Caki2 (cell line): ENCODE measurements around the gene NAA35. TPM values are rescaled to one million over a fixed set of nuclear protein-coding genes. Genes with fewer than 3 reads are reported as not detected.
"Not testable (repeated sequence)": the region's sequence is repeated elsewhere in the genome, so short reads cannot be mapped to it uniquely, and the experiment has no call there.

ENCODE experiments used
- DNase-seq: peaks from one replicate; pipeline ENCODE4 v3.0.0-alpha.2; 2015; ENCODE audit warnings: low read depth
- in situ Hi-C: cut with HindIII; loops from 2 replicates; pipeline ENCODE4 v1.10.0; 2016; ENCODE audit warnings: low sequenced_read_pairs, low pct_unique_long_range_greater_than_20kb, mixed read lengths
- total RNA-seq: library from RNA; depleted of rRNA; stranded (reverse); fragments of >200 nt; shearing (Covaris generic); gene quantifications from 2 replicates; pipeline ENCODE4 v1.2.3, GENCODE V29; 2014; ENCODE audit warnings: low replicate concordance; rRNA removed

The NAA35 gene
- 5.9 and 6.8 TPM in 2 replicates for total RNA-seq

GRCh38 chr9:85940832-85941621, at the start of gene NAA35:
Gene NAA35, plus strand, starts transcription at chr9:85941146. Its CDS starts 1,014 bp downstream, at chr9:85942160.
- peak; percentile 98 for DNase-seq
- in situ Hi-C loops = no loop called here

GRCh38 chr9:85892401-85892800, 48.5 kb upstream of the NAA35 start:
- in situ Hi-C loops = no loop called here
- DNase-seq = no peak

- DNase-seq = no peak
- in situ Hi-C loops = no loop called here
Observed at GRCh38 chr9:85895685-85896084, 45.3 kb upstream of the NAA35 start.

GRCh38 chr9:85897848-85898247, 43.1 kb upstream of the NAA35 start:
- DNase-seq = no peak
- in situ Hi-C loops = no loop called here

GRCh38 chr9:85898332-85898731, 42.6 kb upstream of the NAA35 start:
- DNase-seq = no peak
- in situ Hi-C loops = no loop called here

GRCh38 chr9:85899388-85899787, 41.6 kb upstream of the NAA35 start:
- in situ Hi-C loops = no loop called here

GRCh38 chr9:85900504-85901201, 40.3 kb upstream of the NAA35 start:
- in situ Hi-C loops = no loop called here

More at GRCh38 chr9:85899388-85899787, 41.6 kb upstream of the NAA35 start:
- no peak for DNase-seq

GRCh38 chr9:85904975-85905374, 36.0 kb upstream of the NAA35 start:
- in situ Hi-C loops = no loop called here
- no peak for DNase-seq

More at GRCh38 chr9:85900504-85901201, 40.3 kb upstream of the NAA35 start:
- peak; percentile 4 for DNase-seq

- in situ Hi-C loops = no loop called here
- no peak for DNase-seq
Observed at GRCh38 chr9:85905957-85906356, 35.0 kb upstream of the NAA35 start.

- no peak for DNase-seq
- in situ Hi-C loops = no loop called here
Observed at GRCh38 chr9:85909390-85909789, 31.6 kb upstream of the NAA35 start.

- no peak for DNase-seq
- in situ Hi-C loops = no loop called here
Observed at GRCh38 chr9:85914108-85914507, 26.8 kb upstream of the NAA35 start.

GRCh38 chr9:85917756-85918155, 23.2 kb upstream of the NAA35 start:
- DNase-seq = no peak
- in situ Hi-C loops = no loop called here

- in situ Hi-C loops = no loop called here
- DNase-seq = no peak
Observed at GRCh38 chr9:85925493-85925892, 15.5 kb upstream of the NAA35 start.

GRCh38 chr9:85927076-85927475, 13.9 kb upstream of the NAA35 start:
- DNase-seq = no peak
- in situ Hi-C loops = no loop called here

- in situ Hi-C loops = no loop called here
- no peak for DNase-seq
Observed at GRCh38 chr9:85931495-85931894, 9.5 kb upstream of the NAA35 start.

- DNase-seq, in situ Hi-C loops: not testable (repeated sequence)
Observed at GRCh38 chr9:85935950-85936349, 5.0 kb upstream of the NAA35 start.

- peak; percentile 1 for DNase-seq
- in situ Hi-C loops = no loop called here
Observed at GRCh38 chr9:85940275-85940831, 593 bp upstream of the NAA35 start.

GRCh38 chr9:85941622-85941940, 635 bp downstream of the NAA35 start:
- no peak for DNase-seq
- in situ Hi-C loops = no loop called here
